ENCODE data around the gene DNASE1L1.

DNA sequence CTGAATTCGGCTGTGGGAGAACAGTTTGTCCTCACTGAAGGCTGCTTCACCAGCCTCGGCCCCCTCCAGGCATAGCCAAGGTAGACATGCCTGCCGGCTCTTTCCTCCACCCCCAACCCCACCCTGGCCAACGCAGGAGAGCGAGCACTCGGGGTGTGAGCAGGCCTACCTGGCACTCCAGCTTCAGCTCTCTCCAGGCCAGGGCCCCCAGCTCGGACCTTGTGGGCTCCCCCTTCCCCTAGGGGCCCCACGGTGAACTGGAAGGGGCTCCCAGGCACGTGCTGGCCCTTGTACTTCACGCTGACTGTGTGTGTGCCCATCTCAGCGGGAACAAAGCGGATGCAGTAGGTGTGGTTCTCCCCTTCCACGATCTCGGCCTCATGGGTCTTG lies 57.0 kb downstream of the DNASE1L1 start:
- TF ChIP-seq CTCF (IDR thresholded peaks at IDR 0.05) = no peak
- no peak for TF ChIP-seq POLR2A (IDR thresholded peaks at IDR 0.05)

Data from thyroid gland (tissue), 4 donors.